K562 (cell line): Measurements from ENCODE around the gene ECPAS. TPM values are rescaled to one million over a fixed set of nuclear protein-coding genes. Genes with fewer than 3 reads are reported as not detected.

Experiments
- DLX4 ChIP-seq: fragments of 250-450 bp; sonication (Bioruptor Pico); IDR thresholded peaks from 2 replicates; pipeline ENCODE4 v1.6.1; 2021; ENCODE audit warnings: mild to moderate bottlenecking
- E2F6 ChIP-seq, 2 experiments: IDR thresholded peaks; 2 replicates each; pipeline ENCODE4 v1.6.1; 2011; ENCODE audit warnings: borderline replicate concordance in 1 of 2, control low read depth in 1 of 2, low read depth in 1 of 2, low read length in 1 of 2, mild to moderate bottlenecking in 1 of 2, mixed read lengths in 1 of 2, moderate library complexity in 1 of 2; ENCODE audit not compliant: insufficient read depth in 1 of 2, insufficient read length in 1 of 2, poor library complexity in 1 of 2, severe bottlenecking in 1 of 2; ENCODE audit errors: extremely low read depth in 1 of 2
- ELF4 ChIP-seq: fragments of 450-650 bp; formaldehyde crosslinking; IDR thresholded peaks from 2 replicates; pipeline ENCODE4 v1.4.0; 2022; ENCODE audit warnings: missing genetic modification characterization
- FOXK2 ChIP-seq, 2 experiments: fragments of 450-650 bp; IDR thresholded peaks in 1 of 2; conservative IDR thresholded peaks in 1 of 2; 2 replicates each; pipeline ENCODE4 v1.6.1; 2016; ENCODE audit warnings: low read depth in 2 of 2, mild to moderate bottlenecking in 1 of 2
- KDM4B ChIP-seq, 2 experiments: fragments of 450-650 bp in 1 of 2; sonication (generic) in 1 of 2; IDR thresholded peaks; 2 replicates each; pipeline ENCODE4 v1.6.1; 2016 to 2017; ENCODE audit warnings: borderline replicate concordance in 2 of 2, antibody characterized with exemption in 1 of 2, low read depth in 1 of 2, mild to moderate bottlenecking in 1 of 2
- PKNOX1 ChIP-seq: fragments of 450-650 bp; IDR thresholded peaks from 2 replicates; pipeline ENCODE4 v1.6.1; 2016
- ZBTB40 ChIP-seq, 2 experiments: fragments of 450-650 bp in 1 of 2; sonication (generic) in 1 of 2; formaldehyde crosslinking in 1 of 2; IDR thresholded peaks; 2 replicates each; pipeline versions ENCODE4 v1.7.1 to v1.9.0; 2016 to 2022; ENCODE audit warnings: inconsistent platforms in 1 of 2, mild to moderate bottlenecking in 1 of 2, missing genetic modification reagents in 1 of 2
- ZKSCAN8 ChIP-seq: fragments of 200-800 bp; sonication (Bioruptor generic); IDR thresholded peaks from 2 replicates; pipeline ENCODE4 v1.6.1; 2016; ENCODE audit warnings: missing genetic modification characterization, missing compliant biosample characterization
- polyA plus RNA-seq, 8 experiments: library from polyadenylated mRNA; depleted of rRNA in 4 of 8; stranded (reverse) in 5 of 8; unstranded in 3 of 8; fragments of >200 nt; fragmentation: Nextera tagmentation in 2 of 8; fragmentation: Illumina TruSeq in 1 of 8; extraction: Ambion mirVana in 2 of 8; extraction: Trizol in 1 of 8; gene quantifications; 2 replicates each; pipeline versions ENCODE4 v1.2.1 to v1.2.3, GENCODE V29; 2011 to 2014; ENCODE audit warnings: inconsistent platforms in 1 of 8, missing spikeins in 1 of 8
- total RNA-seq, 7 experiments: library from RNA; depleted of rRNA in 6 of 7; stranded (reverse); fragments of >200 nt in 6 of 7; fragmentation: Illumina TruSeq in 2 of 7; extraction: Trizol in 2 of 7; gene quantifications; 2 replicates each; pipeline versions ENCODE4 v1.2.1 to v1.2.3, GENCODE V29; 2011 to 2021; ENCODE audit warnings: low replicate concordance in 1 of 7

ECPAS gene
- total and polyA plus RNA-seq, 9 of the 15 experiments (the other 6 are each of a cell fraction or from before 2014, with no cell fraction given): 14.5 to 90.9 (median 75.7) TPM

- TF ChIP-seq FOXK2 (conservative IDR thresholded peaks at IDR 0.05 in 1 of 2, IDR thresholded peaks at IDR 0.05 in 1 of 2; ENCODE audit: low read depth in 2 of 2) (0 out of 4 replicates have a peak, but pooled peaks of 1 of the 2 experiments have one; percentile 2), DLX4 (no peak), KDM4B (IDR thresholded peaks at IDR 0.05; ENCODE audit: borderline replicate concordance in 2 of 2, low read depth in 1 of 2) (no peak), ZBTB40 (IDR thresholded peaks at IDR 0.05) (peak; percentile 68; the same call in 1 of the 2 replicates), ZBTB40 (CRISPR knock-in tag; IDR thresholded peaks at IDR 0.05) (no peak), E2F6 (IDR thresholded peaks at IDR 0.05; ENCODE audit: borderline replicate concordance in 1 of 2, extremely low read depth in 1 of 2, insufficient read depth in 1 of 2, insufficient read length in 1 of 2, low read depth in 1 of 2, low read length in 1 of 2, poor library complexity in 1 of 2, severe bottlenecking in 1 of 2) (no peak), ELF4 (CRISPR knock-in tag) (no peak), PKNOX1 (no peak), ZKSCAN8 (no peak)
Measured at GRCh38 chr9:111484572-111484894, 350 bp upstream of the ECPAS start (continued).
